Keratinocyte (primary cell): Measurements from ENCODE around the gene GRIN3B. TPM values are rescaled to one million over a fixed set of nuclear protein-coding genes. Genes with fewer than 3 reads are reported as not detected.

Experiments used
- DNase-seq: peaks from one replicate; pipeline ENCODE4 v3.0.0-alpha.2; 2011; ENCODE audit warnings: low read depth, missing footprints, low spot score
- FAIRE-seq: peaks from 2 replicates; lab custom pipeline; 2011; peaks lifted over from hg19 to GRCh38; lab: Jason Lieb, UNC
- H2AFZ ChIP-seq: 2 replicates; pipeline ENCODE4 v1.6.0; 2012; ENCODE audit warnings: low read length, control low read depth, inconsistent platforms; ENCODE audit not compliant: control insufficient read depth
- H3K27ac ChIP-seq: 2 replicates; pipeline ENCODE4 v1.5.1; 2011; ENCODE audit warnings: low read length; ENCODE audit not compliant: control insufficient read depth, insufficient read depth
- H3K27me3 ChIP-seq: 3 replicates; pipeline ENCODE4 v1.6.0; 2011; ENCODE audit warnings: low read length; ENCODE audit not compliant: control insufficient read depth, insufficient read depth; ENCODE audit errors: extremely low read depth
- H3K36me3 ChIP-seq, 2 experiments: 2 replicates in 1 of 2; 3 replicates in 1 of 2; pipeline ENCODE4 v1.5.1; 2011; ENCODE audit warnings: low read length in 2 of 2, mild to moderate bottlenecking in 1 of 2; ENCODE audit not compliant: control insufficient read depth in 2 of 2, insufficient read depth in 2 of 2; ENCODE audit errors: extremely low read depth in 1 of 2
- H3K4me1 ChIP-seq: 3 replicates; pipeline ENCODE4 v1.5.1; 2011; ENCODE audit warnings: low read length; ENCODE audit not compliant: control insufficient read depth, insufficient read depth; ENCODE audit errors: extremely low read depth
- H3K4me2 ChIP-seq: 3 replicates; pipeline ENCODE4 v1.6.0; 2011; ENCODE audit warnings: low read depth, low read length; ENCODE audit not compliant: control insufficient read depth, insufficient read depth; ENCODE audit errors: extremely low read depth
- H3K4me3 ChIP-seq, 3 experiments: fragments of 200-600 bp in 1 of 3; sonication (generic) in 1 of 3; 2 replicates in 2 of 3; 3 replicates in 1 of 3; pipeline ENCODE4 v1.5.1; 2011 to 2016; ENCODE audit warnings: low read length in 3 of 3, mild to moderate bottlenecking in 3 of 3, control low read depth in 2 of 3, inconsistent platforms in 1 of 3, low read depth in 1 of 3, mixed read lengths in 1 of 3, mixed run types in 1 of 3, moderate library complexity in 1 of 3; ENCODE audit not compliant: control insufficient read depth in 2 of 3, insufficient read depth in 2 of 3; ENCODE audit errors: extremely low read depth in 1 of 3
- H3K79me2 ChIP-seq: 2 replicates; pipeline ENCODE4 v1.6.0; 2012; ENCODE audit warnings: low read length; ENCODE audit not compliant: control insufficient read depth, insufficient read depth
- H3K9ac ChIP-seq: 3 replicates; pipeline ENCODE4 v1.6.0; 2011; ENCODE audit warnings: low read length; ENCODE audit not compliant: control insufficient read depth, insufficient read depth; ENCODE audit errors: extremely low read depth
- H3K9me1 ChIP-seq: 3 replicates; pipeline ENCODE4 v1.6.0; 2011; ENCODE audit warnings: low read length; ENCODE audit not compliant: control insufficient read depth, insufficient read depth; ENCODE audit errors: extremely low read depth
- H3K9me3 ChIP-seq: 2 replicates; pipeline ENCODE4 v1.5.1; 2012; ENCODE audit warnings: low read depth, low read length; ENCODE audit not compliant: control insufficient read depth
- H4K20me1 ChIP-seq: 3 replicates; pipeline ENCODE4 v1.6.0; 2011; ENCODE audit warnings: low read length; ENCODE audit not compliant: control insufficient read depth, insufficient read depth; ENCODE audit errors: extremely low read depth
- CTCF ChIP-seq, 3 experiments: IDR thresholded peaks in 1 of 3; conservative IDR thresholded peaks in 1 of 3; optimal IDR thresholded peaks in 1 of 3; 2 replicates in 2 of 3; 3 replicates in 1 of 3; pipeline versions ENCODE3 to v1.5.1; 2011; ENCODE audit warnings: low read length in 3 of 3, mild to moderate bottlenecking in 3 of 3, moderate library complexity in 2 of 3, control low read depth in 1 of 3, inconsistent platforms in 1 of 3; ENCODE audit not compliant: insufficient read depth in 2 of 3; ENCODE audit errors: extremely low read depth in 1 of 3
- EZH2 ChIP-seq: IDR thresholded peaks from one replicate; pipeline ENCODE4 v1.6.1; 2012; ENCODE audit warnings: inconsistent platforms, mild to moderate bottlenecking, low read length, moderate library complexity
- dilution Hi-C: fragments of 300-500 bp; cut with MboI; formaldehyde crosslinking; loops from one replicate; pipeline ENCODE4 v1.7.0; 2020; ENCODE audit warnings: low sequenced_read_pairs; ENCODE audit not compliant: extremely low pct_ligation_motif_present
- polyA plus RNA-seq, 5 experiments: library from polyadenylated mRNA; depleted of rRNA in 3 of 5; stranded (reverse) in 3 of 5; stranded (forward) in 1 of 5; unstranded in 1 of 5; fragments of >200 nt; gene quantifications; 1 replicate in 1 of 5; 2 replicates in 3 of 5; 3 replicates in 1 of 5; pipeline versions ENCODE4 v1.2.1 to v1.2.3, GENCODE V29; 2011 to 2012; ENCODE audit warnings: missing spikeins in 2 of 5, low read depth in 1 of 5, low replicate concordance in 1 of 5

Gene GRIN3B
- polyA plus RNA-seq, 1 donor (not counting 4 experiments of a cell fraction or from before 2014, with no cell fraction given), result 0.20 TPM

- no peak overlapping the region for H3K9ac ChIP-seq
- DNase-seq, result no peak
- peaks cover 74% of the 10 kb centered on the region for H3K79me2 ChIP-seq
- peaks cover 7 to 13% of the 10 kb centered on the region in 2 experiments for H3K36me3 ChIP-seq
- H4K20me1 ChIP-seq, result peaks cover 31% of the 10 kb centered on the region
- H3K9me3 ChIP-seq, result no peaks in the 10 kb centered on the region
- no peak overlapping the region for H3K4me3 ChIP-seq
- H3K4me2 ChIP-seq, result no peak overlapping the region
- dilution Hi-C loops, result no loop called here
- TF ChIP-seq EZH2, result no peak
- TF ChIP-seq CTCF (optimal IDR thresholded peaks at IDR 0.05 in 1 of 3, IDR thresholded peaks at IDR 0.05 in 1 of 3, conservative IDR thresholded peaks at IDR 0.05 in 1 of 3; ENCODE audit: extremely low read depth in 1 of 3, insufficient read depth in 2 of 3, low read length in 3 of 3), result no peak
- peaks cover 4% of the 10 kb centered on the region for H3K9me1 ChIP-seq
- peaks cover 38% of the 10 kb centered on the region for H3K4me1 ChIP-seq
- FAIRE-seq, result no peak
- H2AFZ ChIP-seq, result no peak overlapping the region
- H3K27ac ChIP-seq, result no peak overlapping the region
- no peaks in the 10 kb centered on the region for H3K27me3 ChIP-seq
These were observed 15.0 kb downstream of the GRIN3B start for GRCh38 chr19:1015061-1015781.

- Histone ChIP-seq H3K9me3 (no peaks in the 10 kb centered on the region), H3K4me3 (no peak overlapping the region), H3K27ac (peak overlapping the region; percentile 60), H3K36me3 (peaks cover 7 to 12% of the 10 kb centered on the region in 2 experiments), H3K9me1 (peaks cover 4% of the 10 kb centered on the region), H3K4me2 (peak overlapping the region; percentile 81), H3K9ac (peak overlapping the region; percentile 34), H3K79me2 (peaks cover 82% of the 10 kb centered on the region), H3K4me1 (peaks cover 38% of the 10 kb centered on the region), H4K20me1 (peaks cover 31% of the 10 kb centered on the region), H3K27me3 (no peaks in the 10 kb centered on the region), H2AFZ (no peak overlapping the region)
- FAIRE-seq (no peak), DNase-seq (no peak)
- dilution Hi-C loops, result no loop called here
- TF ChIP-seq EZH2 (no peak), CTCF (optimal IDR thresholded peaks at IDR 0.05 in 1 of 3, IDR thresholded peaks at IDR 0.05 in 1 of 3, conservative IDR thresholded peaks at IDR 0.05 in 1 of 3; ENCODE audit: extremely low read depth in 1 of 3, insufficient read depth in 2 of 3, low read length in 3 of 3) (no peak)
These were observed 15.8 kb downstream of the GRIN3B start for GRCh38 chr19:1015782-1016646.
